GM12892 (cell line): ENCODE data around the gene HAND1.

Experiments
- DNase-seq: peaks from one replicate; pipeline ENCODE4 v3.0.0; 2011; ENCODE audit not compliant: insufficient read length
- FAIRE-seq: peaks from 2 replicates; lab custom pipeline; 2011; peaks lifted over from hg19 to GRCh38; lab: Jason Lieb, UNC
- POLR2A ChIP-seq: IDR thresholded peaks from 2 replicates; pipeline ENCODE4 v1.6.1; 2011; ENCODE audit warnings: low read depth, low read length, control low read depth
- POLR2AphosphoS5 ChIP-seq: IDR thresholded peaks from 2 replicates; pipeline ENCODE4 v1.6.1; 2011; ENCODE audit warnings: low read depth, low read length, control low read depth
- TAF1 ChIP-seq: IDR thresholded peaks from 2 replicates; pipeline ENCODE4 v1.6.1; 2011; ENCODE audit warnings: low read depth, mild to moderate bottlenecking, control low read depth, low read length, borderline replicate concordance

The HAND1 gene

DNA sequence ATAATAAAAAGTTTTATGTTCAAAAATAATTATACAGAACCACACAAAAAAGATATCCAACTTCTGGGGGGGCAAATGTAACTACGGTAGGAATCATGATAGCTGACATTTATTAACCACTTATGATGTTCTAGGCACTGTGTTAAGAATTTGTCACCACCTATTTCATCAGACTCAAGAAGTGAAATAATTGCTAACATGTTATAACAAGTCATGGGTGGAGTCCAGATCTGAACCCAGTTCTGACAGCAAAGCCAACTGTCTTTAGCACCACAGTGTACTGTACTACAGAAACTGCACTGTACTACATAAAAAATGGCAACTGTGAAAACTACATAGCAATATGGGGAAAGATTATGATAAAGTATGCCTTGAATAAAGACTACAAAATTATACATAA lies 35.2 kb downstream of the HAND1 start:
- no peak for DNase-seq
- FAIRE-seq = no peak
- no peak for TF ChIP-seq POLR2A
- no peak for TF ChIP-seq POLR2AphosphoS5
- TF ChIP-seq TAF1 = no peak

DNA sequence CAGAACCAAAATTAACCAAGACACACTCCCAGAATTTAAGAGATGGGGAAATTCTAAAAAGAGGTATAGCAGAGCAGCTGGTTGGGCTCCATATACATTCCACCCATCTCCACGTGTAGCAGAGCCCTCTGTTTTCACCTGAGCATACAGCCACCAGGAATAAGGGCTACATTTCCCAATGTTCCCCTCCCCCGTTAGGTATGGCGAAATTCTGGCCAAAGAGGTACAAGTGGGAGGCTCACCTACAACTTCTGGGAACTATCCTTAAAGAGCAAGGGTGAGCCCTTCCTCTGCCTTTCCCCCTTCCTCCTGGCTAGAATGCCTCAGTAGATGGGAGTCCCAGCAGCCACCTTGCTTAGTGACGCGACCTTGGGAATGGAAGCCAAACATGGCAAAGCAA lies 37.5 kb downstream of the HAND1 start:
- FAIRE-seq = no peak
- TF ChIP-seq POLR2A (no peak), POLR2AphosphoS5 (no peak), TAF1 (no peak)

DNA sequence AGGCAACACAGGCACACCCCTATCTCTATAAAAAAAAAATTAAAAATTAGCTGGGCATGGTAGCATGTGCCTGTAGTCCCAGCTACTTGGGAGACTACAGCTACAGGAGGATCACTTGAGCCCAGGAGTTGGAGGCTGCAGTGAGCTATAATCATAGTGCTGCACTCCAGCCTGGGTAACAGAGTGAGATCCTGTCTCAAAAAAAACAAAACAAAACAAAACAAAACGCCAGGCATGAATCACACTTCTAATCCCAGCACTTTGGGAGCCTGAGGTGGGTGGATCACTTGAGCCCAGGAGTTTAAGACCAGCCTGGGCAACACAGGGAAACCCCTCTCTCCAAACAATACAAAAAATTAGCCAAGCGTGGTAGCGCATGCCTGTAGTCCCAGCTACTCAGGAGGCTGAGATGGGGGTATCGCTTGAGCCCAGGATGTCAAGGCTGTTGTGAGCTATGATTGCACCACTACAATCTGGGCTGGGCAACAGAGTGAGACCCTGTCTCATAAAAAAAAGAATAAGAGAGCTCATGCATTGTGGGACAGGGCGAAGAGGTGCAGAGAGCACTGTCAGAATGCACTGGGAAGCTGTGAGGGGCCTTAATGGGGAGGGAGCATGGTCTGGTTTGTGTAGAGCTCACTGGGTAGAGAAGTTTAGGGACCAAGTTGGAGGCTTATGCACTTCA lies 40.6 kb downstream of the HAND1 start:
- FAIRE-seq (no peak), DNase-seq (no peak)
- no peak for TF ChIP-seq POLR2AphosphoS5
- no peak for TF ChIP-seq TAF1
- TF ChIP-seq POLR2A = no peak

More for the DNA sequence above, 37.5 kb downstream of the HAND1 start:
- no peak for DNase-seq

DNA sequence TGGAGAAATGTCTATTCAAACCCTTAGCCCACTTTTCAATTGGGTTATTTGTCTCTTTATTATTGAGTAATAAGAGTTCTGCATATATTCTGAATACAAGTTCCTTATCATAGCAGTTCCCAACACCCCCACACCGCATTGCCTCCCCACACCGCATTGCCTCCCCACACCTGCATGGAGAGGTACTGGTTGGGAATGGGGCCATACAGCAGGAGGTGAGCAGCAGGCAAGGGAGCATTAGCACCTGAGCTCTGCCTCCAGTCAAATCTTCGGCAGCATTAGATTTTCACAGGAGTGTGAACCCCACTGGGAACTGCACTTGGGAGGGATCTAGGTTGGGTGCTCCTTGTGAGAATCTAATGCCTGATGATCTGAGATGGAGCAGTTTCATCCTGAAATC lies 42.8 kb downstream of the HAND1 start:
- TF ChIP-seq POLR2A (no peak), POLR2AphosphoS5 (no peak), TAF1 (no peak)
- FAIRE-seq (no peak), DNase-seq (no peak)

DNA sequence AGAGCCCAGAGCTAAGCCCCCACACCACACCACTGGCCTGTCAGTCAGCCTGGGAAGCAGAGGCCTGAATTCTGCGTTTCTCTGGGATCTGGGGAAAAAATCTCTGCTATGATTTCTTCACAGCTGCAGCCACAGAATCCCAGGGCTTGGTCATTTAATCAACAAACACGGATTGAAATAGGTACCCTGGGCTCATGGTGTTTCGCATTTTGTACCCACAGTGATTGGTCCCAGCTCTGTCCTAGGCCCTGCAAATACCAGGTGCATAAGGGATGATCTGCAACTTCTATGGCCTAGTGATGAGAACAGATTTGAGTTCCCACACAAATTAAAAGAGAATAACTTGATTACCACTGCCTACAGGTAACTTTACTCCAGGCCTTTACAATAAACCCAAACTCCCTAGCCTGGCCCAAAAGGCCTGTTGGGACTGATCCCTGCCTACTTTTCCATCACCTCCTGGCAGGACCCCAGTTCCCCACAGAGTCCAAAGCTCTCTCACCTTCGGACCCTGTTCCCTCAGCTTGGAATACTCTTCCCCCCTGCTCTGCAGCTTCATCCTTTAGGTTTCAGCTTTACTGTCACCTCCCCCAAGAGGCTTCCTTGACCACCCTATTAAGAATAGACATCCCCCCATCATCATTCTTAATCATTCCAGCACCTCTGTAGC lies 46.9 kb downstream of the HAND1 start:
- TF ChIP-seq TAF1 (no peak), POLR2AphosphoS5 (no peak), POLR2A (no peak)
- DNase-seq (no peak), FAIRE-seq (no peak)

DNA sequence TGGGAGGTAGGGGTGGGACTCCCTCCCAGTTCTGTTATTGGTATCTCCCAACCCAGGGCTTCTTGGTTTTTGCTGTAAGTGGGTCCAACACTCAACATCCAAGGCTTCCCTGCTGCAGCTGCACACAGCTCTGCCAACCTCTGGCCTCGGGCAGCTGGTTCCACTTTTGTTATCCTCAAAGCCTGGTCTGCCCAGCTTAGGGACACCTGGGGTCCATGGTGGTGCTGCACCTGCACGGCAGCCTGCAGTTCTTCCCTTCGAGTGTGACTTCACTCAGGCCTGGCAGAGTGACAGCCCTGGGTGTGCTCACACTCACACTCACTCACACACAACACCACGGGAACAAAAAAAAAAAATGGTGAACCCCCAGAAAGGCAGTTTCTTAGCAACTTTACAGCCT lies 47.6 kb downstream of the HAND1 start:
- no peak for FAIRE-seq
- no peak for DNase-seq
- TF ChIP-seq POLR2A = no peak
- TF ChIP-seq POLR2AphosphoS5 = no peak
- TF ChIP-seq TAF1 = no peak

DNA sequence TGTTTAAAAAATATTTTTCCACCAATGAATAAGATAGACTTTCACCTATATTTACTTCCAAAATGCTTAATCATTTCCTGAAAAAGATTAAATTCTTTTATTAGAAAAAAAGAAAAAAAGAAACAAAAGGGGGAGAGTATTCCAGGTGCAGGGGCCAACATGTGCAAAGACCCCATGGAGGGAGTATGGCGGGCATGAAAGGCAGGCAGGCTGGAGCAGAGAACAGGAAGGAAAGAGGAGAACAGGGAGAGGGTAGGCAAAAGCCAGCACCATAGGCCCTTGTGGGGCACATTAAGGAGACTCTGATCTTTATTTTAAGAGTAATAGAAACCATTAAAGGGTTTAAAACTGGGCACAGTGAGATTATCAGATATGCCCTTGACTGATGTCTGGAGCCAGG lies 48.7 kb downstream of the HAND1 start:
- TF ChIP-seq TAF1 = no peak
- no peak for TF ChIP-seq POLR2AphosphoS5
- TF ChIP-seq POLR2A = no peak
- FAIRE-seq (no peak), DNase-seq (no peak)

DNA sequence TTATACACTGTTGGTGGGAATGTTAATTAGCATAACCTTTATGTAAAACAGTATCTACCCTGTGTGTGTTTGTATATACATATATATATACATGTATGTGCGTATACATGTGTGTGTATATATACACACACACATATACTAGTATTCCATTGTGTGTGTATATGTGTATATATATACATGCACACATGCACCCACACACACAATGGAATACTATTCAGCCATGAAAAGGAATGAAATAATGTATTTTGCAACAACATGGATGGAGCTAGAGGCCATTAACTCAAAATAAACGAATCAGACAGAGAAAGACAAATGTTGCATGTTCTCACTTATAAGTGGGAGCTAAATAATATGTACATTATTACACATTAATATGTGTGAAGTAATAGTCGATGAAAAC lies 49.8 kb downstream of the HAND1 start:
- TF ChIP-seq TAF1 = no peak
- no peak for TF ChIP-seq POLR2AphosphoS5
- TF ChIP-seq POLR2A = no peak
- FAIRE-seq = no peak
- DNase-seq = no peak
